Activated CD4-positive, alpha-beta T cell treated with anti-CD3 and anti-CD28 coated beads, Interleukin-2, amount 10 ng/mL, durations not matched to agents 7 days and 5 days (primary cell): ENCODE data around the gene NR2F6. TPM values are rescaled to one million over a fixed set of nuclear protein-coding genes. Genes with fewer than 3 reads are reported as not detected.
A peak's percentile ranks its signal among the peaks of the same experiment; 100 is the strongest.

Source experiments
- CTCF ChIA-PET: fragments of 350-600 bp; sonication (Branson Sonifier 250); formaldehyde crosslinking; loops from one replicate; lab custom pipeline; 2021; ENCODE audit warnings: antibody characterized with exemption; lab: Charles Lee
- POLR2A ChIA-PET: fragments of 350-600 bp; sonication (Branson Sonifier 250); formaldehyde crosslinking; loops from one replicate; lab custom pipeline; 2021; ENCODE audit warnings: antibody characterized with exemption; lab: Charles Lee
- DNase-seq: peaks from one replicate; pipeline ENCODE4 v3.0.0-alpha.2; 2020
- H3K27ac Mint-ChIP-seq: one replicate; pipeline ENCODE4 v1.8.0; 2021; ENCODE audit warnings: mild to moderate bottlenecking, moderate library complexity, mixed read lengths
- H3K27me3 Mint-ChIP-seq: one replicate; pipeline ENCODE4 v1.8.0; 2021; ENCODE audit warnings: mixed read lengths
- H3K36me3 Mint-ChIP-seq: one replicate; pipeline ENCODE4 v1.8.0; 2021; ENCODE audit warnings: low read depth, mixed read lengths
- H3K4me1 Mint-ChIP-seq: one replicate; pipeline ENCODE4 v1.8.0; 2021; ENCODE audit warnings: mixed read lengths
- H3K4me3 Mint-ChIP-seq: one replicate; pipeline ENCODE4 v1.8.0; 2021; ENCODE audit warnings: mild to moderate bottlenecking, moderate library complexity, mixed read lengths
- H3K9me3 Mint-ChIP-seq: one replicate; pipeline ENCODE4 v1.8.0; 2021; ENCODE audit warnings: mixed read lengths
- total RNA-seq, 2 experiments: library from RNA; stranded (reverse); gene quantifications; one replicate each; pipeline ENCODE4 v1.2.3, GENCODE V29; 2021

NR2F6 gene
- total RNA-seq, 2 experiments from 2014 or later = 3.6 to 3.8 TPM

DNA sequence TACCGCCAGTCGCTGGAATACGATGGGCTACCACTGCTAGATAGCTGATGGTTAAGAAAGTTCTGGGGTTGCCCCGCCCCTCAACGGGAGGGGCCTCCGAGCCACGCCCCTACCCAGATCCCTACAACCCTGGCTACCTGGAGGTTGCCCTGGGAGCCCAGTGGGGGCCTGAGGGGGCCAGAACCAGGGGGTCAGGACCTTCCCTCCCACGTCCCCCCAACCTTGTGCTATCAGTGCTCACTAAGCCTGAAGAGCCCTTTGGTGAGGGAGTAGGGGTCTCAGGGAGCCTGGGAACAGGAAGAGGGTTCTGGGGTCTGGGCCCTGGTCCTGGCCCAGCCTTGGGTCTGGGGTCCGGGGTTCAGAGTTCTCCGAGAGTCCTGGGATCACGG is 10.8 kb downstream of the NR2F6 start:
- Mint-ChIP-seq H3K4me1 (peaks cover 17% of the 10 kb centered on the region), H3K27me3 (no peaks in the 10 kb centered on the region), H3K36me3 (peaks cover 3% of the 10 kb centered on the region), H3K4me3 (peak overlapping the region; percentile 76), H3K27ac (peak overlapping the region; percentile 80), H3K9me3 (no peaks in the 10 kb centered on the region)
- CTCF ChIA-PET = interaction anchor here (0.6 to 3.6 kb wide), 10 partner anchors 8 to 863 kb away, joined by 3 to 13 read pairs (median 6); partner anchors contain the start of genes ANKLE1, BABAM1, OCEL1 and USE1
- POLR2A ChIA-PET = interaction anchor here (0.6 to 1.1 kb wide), 5 partner anchors 9 to 51 kb away, joined by 3 to 6 read pairs (median 4); partner anchors contain the start of gene BABAM1
- peak; percentile 63 for DNase-seq

DNA sequence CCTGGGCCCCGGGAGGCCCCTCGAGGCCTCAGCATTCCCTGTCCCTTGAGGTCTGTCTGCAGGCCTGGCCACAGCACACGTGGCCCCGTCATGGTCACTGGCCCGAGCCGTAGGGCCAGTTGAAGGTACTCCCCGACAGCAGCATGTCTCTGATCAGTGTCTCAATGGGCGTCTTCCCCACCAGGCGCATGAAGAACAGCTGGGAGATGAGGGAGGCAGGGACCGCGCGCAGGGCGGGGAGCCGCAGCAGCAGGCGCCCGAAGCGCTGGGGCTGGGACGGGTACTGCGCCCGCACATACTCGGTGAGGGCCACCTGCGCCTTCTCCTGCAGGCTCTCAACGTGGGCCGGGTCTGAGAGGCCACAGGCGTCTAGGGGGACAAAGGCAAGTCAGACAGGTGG is 13.5 kb downstream of the NR2F6 start:
- POLR2A ChIA-PET = no interaction called here
- H3K27me3 Mint-ChIP-seq = no peaks in the 10 kb centered on the region
- no peak overlapping the region for H3K27ac Mint-ChIP-seq
- no peak for DNase-seq
- no peak overlapping the region for H3K4me3 Mint-ChIP-seq
- peaks cover 5% of the 10 kb centered on the region for H3K36me3 Mint-ChIP-seq
- CTCF ChIA-PET = interaction anchor here (0.6 to 0.8 kb wide), 3 partner anchors 28 to 1846 kb away, joined by 3 read pairs; no protein-coding TSS in a partner anchor
- peaks cover 18% of the 10 kb centered on the region for H3K4me1 Mint-ChIP-seq
- no peaks in the 10 kb centered on the region for H3K9me3 Mint-ChIP-seq

DNA sequence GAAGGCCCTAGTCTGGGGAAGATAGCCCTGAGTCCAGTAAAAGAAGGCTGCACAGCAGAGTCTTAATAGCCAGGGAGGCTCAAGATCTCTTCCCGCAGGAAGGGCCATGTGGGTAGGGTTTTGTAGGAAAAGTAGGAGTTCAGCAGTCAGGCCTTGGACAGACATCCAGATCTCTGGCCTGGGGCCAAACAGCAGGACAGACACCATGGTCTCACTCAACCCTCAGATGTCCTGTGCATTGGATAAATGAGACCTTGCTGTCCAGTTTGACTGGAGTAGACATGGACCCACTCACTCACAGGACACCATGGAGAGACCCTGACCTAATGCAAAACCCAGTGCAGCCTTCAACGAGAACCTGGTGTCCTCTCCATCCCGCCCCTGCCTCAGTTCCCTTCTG is 15.8 kb downstream of the NR2F6 start:
- Mint-ChIP-seq H3K4me3 (no peak overlapping the region), H3K27me3 (no peaks in the 10 kb centered on the region), H3K9me3 (no peaks in the 10 kb centered on the region), H3K27ac (no peak overlapping the region), H3K4me1 (peaks cover 19% of the 10 kb centered on the region), H3K36me3 (peaks cover 5% of the 10 kb centered on the region)
- ChIA-PET CTCF (interaction anchor here (1.1 kb wide), 1 partner anchor 12 kb away, joined by 3 read pairs; no protein-coding TSS in a partner anchor), POLR2A (no interaction called here)
- no peak for DNase-seq

DNA sequence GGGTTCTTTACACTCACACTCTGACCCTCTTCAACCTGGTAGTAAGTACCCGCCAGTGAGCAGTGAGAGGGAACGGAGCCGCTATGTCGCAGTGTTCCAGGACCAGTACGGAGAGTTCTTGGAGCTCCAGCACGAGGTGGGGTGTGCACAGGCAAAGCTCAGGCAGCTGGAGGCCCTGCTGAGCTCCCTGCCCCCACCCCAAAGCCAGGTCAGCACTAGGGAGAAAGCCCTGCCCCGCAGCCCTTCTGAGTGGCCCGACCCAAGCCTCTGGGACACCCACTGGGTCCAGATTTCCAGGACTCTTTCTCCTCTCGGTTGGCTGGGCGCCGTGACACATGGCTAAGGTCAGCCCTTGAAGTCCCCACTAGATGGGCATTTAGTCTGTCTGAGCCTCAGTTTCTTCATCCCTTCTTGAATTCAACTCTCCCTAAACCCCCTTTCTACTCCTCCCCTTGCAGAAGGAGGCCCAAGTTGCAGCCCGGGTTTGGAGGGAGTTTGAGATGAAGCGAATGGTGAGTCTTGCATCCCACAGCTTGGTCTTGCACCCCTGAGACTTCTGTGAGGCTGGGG is 17.8 kb downstream of the NR2F6 start:
- no peak for DNase-seq
- POLR2A ChIA-PET = no interaction called here
- Mint-ChIP-seq H3K4me3 (peak overlapping the region; percentile 19), H3K27me3 (no peaks in the 10 kb centered on the region), H3K4me1 (peaks cover 8% of the 10 kb centered on the region), H3K9me3 (no peaks in the 10 kb centered on the region), H3K36me3 (peaks cover 5% of the 10 kb centered on the region), H3K27ac (no peak overlapping the region)
- CTCF ChIA-PET = interaction anchor here (2.6 kb wide), 1 partner anchor 8 kb away, joined by 13 read pairs; no protein-coding TSS in a partner anchor

DNA sequence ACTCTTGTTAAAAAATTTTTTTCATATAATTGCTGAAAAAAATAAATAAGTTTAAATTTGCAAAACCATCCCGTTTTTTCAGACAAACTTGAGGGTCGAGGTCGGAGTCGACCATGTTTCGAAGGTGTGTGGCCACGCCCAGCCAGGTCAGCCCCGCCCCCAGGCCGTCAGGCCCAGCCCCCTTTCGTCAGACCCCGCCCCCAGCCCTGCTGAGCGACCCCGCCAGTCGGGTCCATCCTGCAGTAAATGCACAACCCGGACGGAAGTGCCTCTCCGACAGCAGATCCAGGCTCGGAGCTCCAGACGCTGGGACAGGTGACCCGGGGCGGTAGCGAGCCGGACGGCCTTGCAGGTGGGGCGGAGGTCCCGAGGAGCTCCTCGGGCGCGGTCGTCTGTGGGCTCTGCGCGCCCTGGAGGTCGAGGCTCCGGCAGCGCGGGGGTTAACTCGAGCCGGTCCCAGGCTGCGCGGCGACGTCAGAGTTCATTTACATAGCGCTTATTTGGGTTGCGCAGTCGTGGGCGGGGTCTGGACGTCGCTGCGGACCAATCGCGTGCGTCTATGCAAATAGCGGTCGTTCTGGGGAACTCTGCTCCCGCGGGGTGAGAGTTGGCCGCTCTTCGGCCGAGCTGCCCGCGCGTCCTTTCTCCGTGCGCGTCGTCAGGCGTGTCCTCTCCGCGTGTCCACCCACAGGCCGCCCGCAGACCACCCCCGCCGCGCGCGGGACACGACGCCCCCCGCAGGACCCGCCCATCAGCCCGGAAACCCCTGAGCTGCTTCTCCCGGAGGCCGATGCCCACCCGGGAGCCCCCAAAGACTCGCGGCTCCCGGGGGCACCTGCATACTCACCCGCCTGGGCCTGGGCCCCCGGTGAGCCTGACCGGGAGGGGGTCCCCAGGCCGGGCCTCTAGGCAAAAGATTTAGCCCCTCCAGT is 19.5 kb downstream of the NR2F6 start, which contains the start of gene OCEL1:
Gene OCEL1, plus strand, starts transcription at position 225 of the 932 bp plus-strand sequence. Its CDS starts 22 bp downstream, at position 247.
- ChIA-PET CTCF (interaction anchor here (0.7 to 2.6 kb wide), 6 partner anchors 9 to 240 kb away, joined by 3 to 13 read pairs (median 4); partner anchors contain the start of gene USE1), POLR2A (interaction anchor here (0.6 to 1.4 kb wide), 3 partner anchors 9 to 254 kb away, joined by 3 to 5 read pairs (median 3); no protein-coding TSS in a partner anchor)
- H3K27ac Mint-ChIP-seq = peak within 1 kb of the TSS; percentile 96
- H3K36me3 Mint-ChIP-seq = peaks cover 2% of the 10 kb centered on the region
- peak within 1 kb of the TSS; percentile 80 for H3K4me3 Mint-ChIP-seq
- peak; percentile 98 for DNase-seq
- H3K9me3 Mint-ChIP-seq = no peaks in the 10 kb centered on the region
- H3K4me1 Mint-ChIP-seq = peaks cover 8% of the 10 kb centered on the region
- no peaks in the 10 kb centered on the region for H3K27me3 Mint-ChIP-seq

DNA sequence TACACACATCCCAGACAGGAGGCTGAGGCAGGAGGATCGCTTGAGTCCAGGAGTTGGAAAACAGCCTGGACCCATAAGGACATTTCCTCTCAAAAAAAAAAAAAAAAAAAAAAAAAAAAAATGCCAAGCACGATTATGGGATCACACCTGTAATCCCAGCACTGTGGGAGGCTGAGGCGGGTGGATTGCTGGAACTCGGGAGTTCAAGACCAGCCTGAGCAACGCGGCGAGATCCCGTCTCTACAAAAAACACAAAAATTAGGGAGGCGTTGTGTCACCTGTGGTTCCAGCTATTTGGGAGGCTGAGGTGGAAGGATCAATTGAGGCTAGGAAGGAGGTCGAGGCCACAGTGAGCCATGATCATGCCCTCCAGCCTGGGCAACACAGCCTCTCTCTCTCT is 20.7 kb downstream of the NR2F6 start:
- peak overlapping the region; percentile 54 for H3K27ac Mint-ChIP-seq
- H3K36me3 Mint-ChIP-seq = peaks cover 2% of the 10 kb centered on the region
- peaks cover 8% of the 10 kb centered on the region for H3K4me1 Mint-ChIP-seq
- POLR2A ChIA-PET = no interaction called here
- H3K9me3 Mint-ChIP-seq = no peaks in the 10 kb centered on the region
- H3K4me3 Mint-ChIP-seq = peak overlapping the region; percentile 60
- CTCF ChIA-PET = interaction anchor here (0.7 to 1.7 kb wide), 2 partner anchors 9 to 1622 kb away, joined by 3 to 5 read pairs; partner anchors contain the start of gene USE1
- no peaks in the 10 kb centered on the region for H3K27me3 Mint-ChIP-seq
- DNase-seq = no peak

DNA sequence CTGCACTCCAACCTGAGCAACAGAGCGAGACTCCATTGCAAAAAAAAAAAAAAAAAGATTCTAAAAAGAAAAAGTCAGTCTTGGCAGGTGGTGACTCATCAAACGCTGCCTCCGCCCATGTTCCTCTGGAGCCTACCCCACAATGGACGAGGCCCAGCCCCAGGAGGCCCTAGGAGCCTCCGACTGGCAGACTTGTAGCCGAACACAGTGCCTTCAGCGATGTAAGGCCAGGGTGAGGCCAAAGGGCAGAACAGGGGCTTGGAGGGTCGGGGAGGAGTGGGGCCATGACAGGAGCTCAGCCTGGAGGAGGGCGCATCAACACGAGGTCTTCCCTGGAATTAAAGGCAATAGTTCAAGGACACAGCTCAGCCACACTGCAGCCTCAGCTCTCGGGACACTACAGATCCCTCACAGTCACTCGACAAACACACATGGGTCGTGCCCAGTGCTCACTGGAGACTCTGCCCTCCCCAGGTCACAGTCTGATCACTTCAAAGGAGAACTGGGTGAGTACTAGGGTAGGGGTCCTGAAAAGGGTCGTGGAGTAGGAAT is 25.4 kb downstream of the NR2F6 start:
- Mint-ChIP-seq H3K4me1 (peaks cover 11% of the 10 kb centered on the region), H3K36me3 (peaks cover 20% of the 10 kb centered on the region), H3K27me3 (no peaks in the 10 kb centered on the region), H3K4me3 (no peak overlapping the region), H3K27ac (no peak overlapping the region), H3K9me3 (no peaks in the 10 kb centered on the region)
- no peak for DNase-seq
- ChIA-PET POLR2A (no interaction called here), CTCF (interaction anchor here (0.6 kb wide), 2 partner anchors 235 to 794 kb away, joined by 3 to 6 read pairs; no protein-coding TSS in a partner anchor)

DNA sequence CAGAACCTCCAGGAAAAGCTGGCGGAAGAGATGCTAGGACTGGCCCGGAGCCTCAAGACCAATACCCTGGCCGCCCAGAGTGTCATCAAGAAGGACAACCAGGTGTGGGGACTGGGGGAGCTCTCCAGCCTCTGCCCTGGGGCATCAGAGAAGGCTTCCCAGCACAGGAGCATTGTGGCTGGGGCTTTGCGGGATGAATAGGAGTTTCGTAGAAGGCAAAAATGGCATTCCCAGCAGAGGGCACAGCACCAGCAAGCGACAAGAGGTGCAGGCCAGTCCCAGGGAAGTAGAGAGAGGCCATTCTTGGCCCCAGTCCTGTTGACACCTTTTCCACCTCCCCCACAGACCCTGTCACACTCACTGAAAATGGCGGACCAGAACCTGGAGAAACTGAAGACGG is 26.4 kb downstream of the NR2F6 start:
- Mint-ChIP-seq H3K27ac (no peak overlapping the region), H3K9me3 (no peaks in the 10 kb centered on the region), H3K4me1 (peaks cover 20% of the 10 kb centered on the region), H3K36me3 (peaks cover 22% of the 10 kb centered on the region), H3K27me3 (no peaks in the 10 kb centered on the region), H3K4me3 (no peak overlapping the region)
- DNase-seq = no peak
- ChIA-PET POLR2A (no interaction called here), CTCF (interaction anchor here (0.5 to 0.6 kb wide), 3 partner anchors 42 to 355 kb away, joined by 3 read pairs; no protein-coding TSS in a partner anchor)

DNA sequence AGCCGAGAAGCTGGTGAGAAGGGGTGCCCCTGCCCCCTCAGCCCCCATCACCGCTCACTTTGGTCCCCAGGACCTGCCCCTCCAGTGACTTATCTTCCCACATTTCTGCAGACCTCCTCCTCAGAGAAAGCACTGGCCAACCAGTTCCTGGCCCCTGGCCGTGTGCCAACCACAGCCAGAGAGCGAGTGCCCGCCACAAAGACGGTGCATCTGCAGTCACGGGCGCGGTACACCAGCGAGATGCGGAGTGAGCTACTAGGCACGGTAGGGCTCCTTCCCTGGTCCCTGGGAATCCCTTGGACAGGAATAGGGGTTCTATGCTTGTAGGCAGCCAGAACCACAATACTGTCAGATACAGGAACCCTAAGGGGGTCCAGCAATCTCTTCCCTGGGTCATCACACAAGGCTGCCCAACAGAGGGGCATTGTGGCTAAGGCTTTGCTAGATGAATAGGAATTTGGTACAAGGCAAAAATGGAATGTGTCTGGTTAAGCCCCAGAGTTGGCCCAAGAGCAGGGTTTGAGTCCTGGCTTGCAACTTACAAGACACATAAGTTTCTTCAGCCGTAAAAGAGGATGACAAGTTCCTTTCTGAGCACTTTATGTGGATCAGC is 29.6 kb downstream of the NR2F6 start:
- Mint-ChIP-seq H3K27ac (peak overlapping the region; percentile 98), H3K36me3 (peaks cover 34% of the 10 kb centered on the region), H3K9me3 (no peaks in the 10 kb centered on the region), H3K4me1 (peaks cover 21% of the 10 kb centered on the region), H3K4me3 (peak overlapping the region; percentile 76), H3K27me3 (no peaks in the 10 kb centered on the region)
- DNase-seq = no peak
- POLR2A ChIA-PET = interaction anchor here (1.1 to 1.3 kb wide), 2 partner anchors 10 to 139 kb away, joined by 3 to 5 read pairs; partner anchors contain the start of gene OCEL1
- CTCF ChIA-PET = interaction anchor here (0.7 to 1.7 kb wide), 4 partner anchors 10 to 1145 kb away, joined by 4 to 5 read pairs (median 5); partner anchors contain the start of gene OCEL1

DNA sequence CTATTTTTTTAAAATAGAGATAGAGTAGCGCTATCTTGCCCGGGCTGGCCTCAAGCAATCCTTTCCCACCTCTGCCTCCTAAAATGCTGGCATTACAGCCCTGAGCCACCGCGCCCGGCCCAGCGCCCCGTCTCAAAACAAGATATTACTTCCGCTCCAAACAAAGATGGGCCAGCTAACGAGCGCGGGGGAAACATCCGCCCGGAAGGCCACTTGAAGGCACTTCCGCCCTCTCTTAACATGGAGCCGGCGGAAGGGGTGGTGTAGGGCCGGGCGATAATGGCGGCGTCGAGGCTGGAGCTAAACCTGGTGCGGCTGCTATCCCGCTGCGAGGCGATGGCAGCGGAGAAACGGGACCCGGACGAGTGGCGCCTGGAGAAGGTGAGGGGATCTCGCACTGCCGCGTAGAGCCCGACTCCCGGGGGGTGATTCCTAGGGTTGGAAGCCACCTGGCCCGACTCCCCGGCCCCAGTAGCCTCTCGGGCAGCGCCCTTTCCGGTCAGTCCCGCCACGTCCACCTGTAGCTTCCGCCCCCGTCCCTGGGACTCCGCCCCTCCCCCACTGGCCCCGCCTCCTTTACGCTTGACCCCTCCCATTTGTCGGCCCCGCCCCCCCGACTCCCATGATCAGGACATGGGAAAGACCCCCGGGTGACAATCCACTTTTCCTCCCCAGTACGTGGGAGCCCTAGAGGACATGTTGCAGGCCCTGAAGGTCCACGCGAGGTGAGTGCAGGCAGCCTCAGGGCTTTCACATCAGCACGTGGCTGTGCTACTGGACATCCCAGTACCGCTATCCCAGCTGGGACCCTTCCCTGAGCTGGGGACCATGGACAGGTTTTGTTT is 30.4 kb downstream of the NR2F6 start, which contains the start of gene USE1:
Gene USE1, plus strand, starts transcription at position 231 of the 845 bp plus-strand sequence. Its CDS starts 49 bp downstream, at position 280.
- peaks cover 21% of the 10 kb centered on the region for H3K4me1 Mint-ChIP-seq
- H3K36me3 Mint-ChIP-seq = peaks cover 36% of the 10 kb centered on the region
- POLR2A ChIA-PET = interaction anchor here (1.1 to 1.4 kb wide), 3 partner anchors 11 to 138 kb away, joined by 3 to 5 read pairs (median 3); partner anchors contain the start of genes BABAM1 and OCEL1
- H3K9me3 Mint-ChIP-seq = no peaks in the 10 kb centered on the region
- CTCF ChIA-PET = interaction anchor here (0.6 to 1.7 kb wide), 10 partner anchors 10 to 1145 kb away, joined by 3 to 5 read pairs (median 4); partner anchors contain the start of genes DDA1 and OCEL1
- H3K4me3 Mint-ChIP-seq = peak within 1 kb of the TSS; percentile 76
- no peaks in the 10 kb centered on the region for H3K27me3 Mint-ChIP-seq
- peak within 1 kb of the TSS; percentile 98 for H3K27ac Mint-ChIP-seq
- peak; percentile 93 for DNase-seq
